ENCODE measurements around the gene GOLGA8B.

GRCh38 chr15:34607832-34608231 is 24.4 kb upstream of the GOLGA8B start:
- TF ChIP-seq, protein P1, sequence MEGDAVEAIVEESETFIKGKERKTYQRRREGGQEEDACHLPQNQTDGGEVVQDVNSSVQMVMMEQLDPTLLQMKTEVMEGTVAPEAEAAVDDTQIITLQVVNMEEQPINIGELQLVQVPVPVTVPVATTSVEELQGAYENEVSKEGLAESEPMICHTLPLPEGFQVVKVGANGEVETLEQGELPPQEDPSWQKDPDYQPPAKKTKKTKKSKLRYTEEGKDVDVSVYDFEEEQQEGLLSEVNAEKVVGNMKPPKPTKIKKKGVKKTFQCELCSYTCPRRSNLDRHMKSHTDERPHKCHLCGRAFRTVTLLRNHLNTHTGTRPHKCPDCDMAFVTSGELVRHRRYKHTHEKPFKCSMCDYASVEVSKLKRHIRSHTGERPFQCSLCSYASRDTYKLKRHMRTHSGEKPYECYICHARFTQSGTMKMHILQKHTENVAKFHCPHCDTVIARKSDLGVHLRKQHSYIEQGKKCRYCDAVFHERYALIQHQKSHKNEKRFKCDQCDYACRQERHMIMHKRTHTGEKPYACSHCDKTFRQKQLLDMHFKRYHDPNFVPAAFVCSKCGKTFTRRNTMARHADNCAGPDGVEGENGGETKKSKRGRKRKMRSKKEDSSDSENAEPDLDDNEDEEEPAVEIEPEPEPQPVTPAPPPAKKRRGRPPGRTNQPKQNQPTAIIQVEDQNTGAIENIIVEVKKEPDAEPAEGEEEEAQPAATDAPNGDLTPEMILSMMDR (IDR thresholded peaks at IDR 0.05) = no peak
- no peak for TF ChIP-seq POLR2A (IDR thresholded peaks at IDR 0.05)

Data from thyroid gland (tissue), 4 donors.